ENCODE measurements around the gene LDLRAD2.

The LDLRAD2 gene

GRCh38 chr1:21864730-21865129 lies 52.7 kb downstream of the LDLRAD2 start:
- DNase-seq = no peak

- DNase-seq = no peak
Measured at GRCh38 chr1:21865609-21865942, 53.5 kb downstream of the LDLRAD2 start.

GRCh38 chr1:21865943-21866706 lies 54.1 kb downstream of the LDLRAD2 start:
- DNase-seq = no peak

GRCh38 chr1:21866707-21867043 lies 54.6 kb downstream of the LDLRAD2 start:
- DNase-seq = no peak

- no peak for DNase-seq
Measured at GRCh38 chr1:21867451-21867996, 55.5 kb downstream of the LDLRAD2 start.

- no peak for DNase-seq
Measured at GRCh38 chr1:21868482-21868881, 56.4 kb downstream of the LDLRAD2 start.

GRCh38 chr1:21868941-21869454 lies 56.9 kb downstream of the LDLRAD2 start:
- no peak for DNase-seq

GRCh38 chr1:21869620-21870121 lies 57.6 kb downstream of the LDLRAD2 start:
- no peak for DNase-seq

- DNase-seq = no peak
Measured at GRCh38 chr1:21870611-21871010, 58.5 kb downstream of the LDLRAD2 start.

GRCh38 chr1:21871943-21872342 lies 59.9 kb downstream of the LDLRAD2 start:
- no peak for DNase-seq

- DNase-seq = no peak
Measured at GRCh38 chr1:21872445-21873079, 60.5 kb downstream of the LDLRAD2 start.

- no peak for DNase-seq
Measured at GRCh38 chr1:21873174-21873573, 61.1 kb downstream of the LDLRAD2 start.

- DNase-seq = no peak
Measured at GRCh38 chr1:21873761-21874160, 61.7 kb downstream of the LDLRAD2 start.

GRCh38 chr1:21874328-21874727 lies 62.3 kb downstream of the LDLRAD2 start:
- DNase-seq = no peak
